GM12878 (cell line): ENCODE data around the gene NLRP10. TPM values are rescaled to one million over a fixed set of nuclear protein-coding genes. Genes with fewer than 3 reads are reported as not detected.

Experiments
- ATAC-seq: fragments of 200-7000 bp; cut with Tn5 transposase; 3 replicates; pipeline ENCODE4 v1.9.1; 2020; ENCODE audit warnings: mild to moderate bottlenecking, moderate library complexity
- BruUV-seq: library from RNA; stranded (reverse); fragments of 400-500 nt; replicated peaks from 2 replicates; lab custom pipeline; 2021; lab: Mats Ljungman, UMichigan
- CTCF ChIA-PET: fragments of 300-600 bp; sonication (Branson Sonifier 250); formaldehyde crosslinking; extraction: SDS; loops from one replicate; lab custom pipeline; 2021; ENCODE audit warnings: inconsistent platforms; lab: Yijun Ruan, JAX
- POLR2A ChIA-PET: fragments of 350-600 bp; formaldehyde crosslinking; extraction: SDS; loops from one replicate; lab custom pipeline; 2021; ENCODE audit warnings: inconsistent platforms; lab: Charles Lee
- RAD21 ChIA-PET: fragments of 300-600 bp; sonication (Branson Sonifier 250); formaldehyde crosslinking; loops from one replicate; lab custom pipeline; 2023; ENCODE audit warnings: antibody characterized with exemption; ENCODE audit not compliant: unreplicated experiment; lab: Charles Lee
- SMC1A ChIA-PET: fragments of 300-600 bp; sonication (Branson Sonifier 250); formaldehyde crosslinking; loops from one replicate; lab custom pipeline; 2023; ENCODE audit not compliant: unreplicated experiment, uncharacterized antibody; lab: Charles Lee
- DNase-seq: peaks from one replicate; pipeline ENCODE4 v3.0.0-alpha.2; 2011; ENCODE audit warnings: low read depth, low spot score
- FAIRE-seq: peaks from 3 replicates; lab custom pipeline; 2011; peaks lifted over from hg19 to GRCh38; lab: Jason Lieb, UNC
- H2AFZ ChIP-seq: 2 replicates; pipeline ENCODE4 v1.6.0; 2011; ENCODE audit warnings: low read depth, low read length, control low read depth; ENCODE audit not compliant: control insufficient read depth
- H3K27ac ChIP-seq: 2 replicates; pipeline ENCODE4 v1.5.1; 2011; ENCODE audit warnings: control low read depth; ENCODE audit not compliant: control insufficient read depth, insufficient read depth
- H3K27me3 ChIP-seq, 2 experiments: replicated peaks in 1 of 2; 2 replicates each; pipeline versions ENCODE4 v1.6.0 to v1.6.1; 2011; ENCODE audit warnings: low read length in 1 of 2; ENCODE audit not compliant: control insufficient read depth in 2 of 2, insufficient read depth in 2 of 2
- H3K36me3 ChIP-seq, 2 experiments: 2 replicates each; pipeline ENCODE4 v1.5.1; 2011; ENCODE audit warnings: low read length in 1 of 2; ENCODE audit not compliant: control insufficient read depth in 2 of 2, insufficient read depth in 2 of 2
- H3K4me1 ChIP-seq: 2 replicates; pipeline ENCODE4 v1.6.1; 2011; ENCODE audit warnings: mild to moderate bottlenecking, low read length, moderate library complexity, mixed read lengths; ENCODE audit not compliant: control insufficient read depth, insufficient read depth
- H3K4me2 ChIP-seq: 2 replicates; pipeline ENCODE4 v1.6.0; 2011; ENCODE audit warnings: control low read depth; ENCODE audit not compliant: control insufficient read depth, insufficient read depth
- H3K4me3 ChIP-seq: fragments of 200-600 bp; sonication (generic); 2 replicates; pipeline ENCODE4 v1.5.1; 2016
- H3K79me2 ChIP-seq: 2 replicates; pipeline ENCODE4 v1.6.0; 2011; ENCODE audit warnings: low read length; ENCODE audit not compliant: control insufficient read depth, insufficient read depth
- H3K9ac ChIP-seq: 2 replicates; pipeline ENCODE4 v1.8.0; 2011; ENCODE audit warnings: low read length, control low read depth, mixed read lengths; ENCODE audit not compliant: control insufficient read depth, insufficient read depth
- H3K9me3 ChIP-seq: replicated peaks from 3 replicates; pipeline ENCODE4 v1.5.1; 2011; ENCODE audit warnings: mild to moderate bottlenecking, low read length; ENCODE audit not compliant: control insufficient read depth, insufficient read depth
- H4K20me1 ChIP-seq: 2 replicates; pipeline ENCODE4 v1.6.0; 2011; ENCODE audit not compliant: control insufficient read depth, insufficient read depth
- ETV6 ChIP-seq, 2 experiments: fragments of 450-650 bp in 1 of 2; IDR thresholded peaks in 1 of 2; conservative IDR thresholded peaks in 1 of 2; 2 replicates each; pipeline ENCODE4 v1.6.1; 2014; ENCODE audit warnings: antibody characterized with exemption in 1 of 2, borderline replicate concordance in 1 of 2, low read depth in 1 of 2, mild to moderate bottlenecking in 1 of 2, moderate library complexity in 1 of 2
- JUNB ChIP-seq: IDR thresholded peaks from 2 replicates; pipeline ENCODE4 v1.6.1; 2016; ENCODE audit warnings: antibody characterized with exemption, mild to moderate bottlenecking
- LARP7 ChIP-seq: fragments of 450-650 bp; IDR thresholded peaks from 2 replicates; pipeline ENCODE4 v1.6.1; 2017; ENCODE audit warnings: mild to moderate bottlenecking
- MLLT1 ChIP-seq: fragments of 450-650 bp; IDR thresholded peaks from 2 replicates; pipeline ENCODE4 v1.6.1; 2016; ENCODE audit warnings: mild to moderate bottlenecking
- PKNOX1 ChIP-seq: fragments of 450-650 bp; IDR thresholded peaks from 2 replicates; pipeline ENCODE4 v1.6.1; 2016; ENCODE audit warnings: mild to moderate bottlenecking
- PRDM15 ChIP-seq: fragments of 450-650 bp; formaldehyde crosslinking; IDR thresholded peaks from 2 replicates; pipeline ENCODE4 v1.4.0; 2020; ENCODE audit warnings: mild to moderate bottlenecking, moderate library complexity
- SIN3A ChIP-seq: IDR thresholded peaks from 2 replicates; pipeline ENCODE4 v1.6.1; 2012; ENCODE audit warnings: low read depth, low read length, improper control_type of control experiment
- WGBS: methylation state at CpG from one replicate; pipeline ENCODE4 v1.1.6; 2016; ENCODE audit warnings: low lambda C conversion rate; ENCODE audit not compliant: insufficient replicate concordance, insufficient coverage; ENCODE audit errors: missing lambda C conversion rate; 5-methylcytosine and 5-hydroxymethylcytosine counted together
- in situ Hi-C: fragments of 300-500 bp; cut with MboI; formaldehyde crosslinking; loops from 9 replicates; pipeline ENCODE4 v1.14.3; 2018; ENCODE audit warnings: mixed read lengths
- intact Hi-C: fragments of 100-400 bp; cut with micrococcal nuclease; formaldehyde crosslinking; loops from one replicate; pipeline ENCODE4 v1.14.2; 2022; ENCODE audit not compliant: unreplicated experiment
- polyA plus RNA-seq, 11 experiments: library from polyadenylated mRNA; depleted of rRNA in 4 of 11; unstranded in 6 of 11; stranded (reverse) in 5 of 11; fragments of >200 nt; fragmentation: Nextera tagmentation in 4 of 11; fragmentation: Illumina TruSeq in 1 of 11; extraction: Ambion mirVana in 4 of 11; extraction: Trizol in 1 of 11; gene quantifications; 1 replicate in 1 of 11; 2 replicates in 10 of 11; pipeline versions ENCODE4 v1.2.1 to v1.2.3, GENCODE V29; 2011 to 2016; ENCODE audit warnings: inconsistent platforms in 2 of 11, missing spikeins in 2 of 11, low read depth in 1 of 11
- total RNA-seq, 4 experiments: library from RNA; depleted of rRNA in 3 of 4; stranded (reverse); fragments of >200 nt in 3 of 4; fragmentation: Illumina TruSeq in 1 of 4; extraction: Trizol in 1 of 4; gene quantifications; 2 replicates each; pipeline versions ENCODE4 v1.2.1 to v1.2.3, GENCODE V29; 2013 to 2021

Gene NLRP10
- total and polyA plus RNA-seq, 10 of the 15 experiments (the other 5 are each of a cell fraction or from before 2014, with no cell fraction given) = 0.04 TPM; not detected in 9

- POLR2A ChIA-PET = no interaction called here
- no peak for TF ChIP-seq MLLT1
- TF ChIP-seq PKNOX1 = no peak
- TF ChIP-seq ETV6 (conservative IDR thresholded peaks at IDR 0.05 in 1 of 2, IDR thresholded peaks at IDR 0.05 in 1 of 2; ENCODE audit: borderline replicate concordance in 1 of 2, low read depth in 1 of 2) = no peak
- no peak for TF ChIP-seq SIN3A
- no peak for TF ChIP-seq LARP7
- no peak for TF ChIP-seq JUNB
- TF ChIP-seq PRDM15 (CRISPR knock-in tag) = no peak
- TF ChIP-seq, all 136 proteins: peak for 0
- intact Hi-C loops (no loop called here), in situ Hi-C loops (no loop called here)
- H3K9me3 ChIP-seq = no peaks in the 10 kb centered on the region
- no peak within 1 kb of the TSS for H3K27ac ChIP-seq
- no peaks in the 10 kb centered on the region for H3K27me3 ChIP-seq
- RAD21 ChIA-PET = no interaction called here
- no peak within 1 kb of the TSS for H3K4me3 ChIP-seq
- CTCF ChIA-PET = no interaction called here
- H3K4me1 ChIP-seq = no peaks in the 10 kb centered on the region
- no TSS peak for BruUV-seq
- FAIRE-seq = no peak
- H3K9ac ChIP-seq = no peak within 1 kb of the TSS
- H3K4me2 ChIP-seq = no peak within 1 kb of the TSS
- H3K79me2 ChIP-seq = no peaks in the 10 kb centered on the region
- no peaks in the 10 kb centered on the region for H4K20me1 ChIP-seq
- WGBS = 0% methylated on average over 4 of the region's 4 CpGs
- H2AFZ ChIP-seq = no peak within 1 kb of the TSS
- ATAC-seq = no peak
- no peak for DNase-seq
- no peaks in the 10 kb centered on the region for H3K36me3 ChIP-seq
- SMC1A ChIA-PET = no interaction called here
Measured at GRCh38 chr11:7931168-7931567, 34.1 kb downstream of the NLRP10 start, which contains the start of gene OR10A6. Gene OR10A6 (minus strand): TSS chr11:7931268. CDS start chr11:7928662, 2,606 bp downstream.
